ENCODE results near the gene WASHC1. TPM values are rescaled to one million over a fixed set of nuclear protein-coding genes. Genes with fewer than 3 reads are reported as not detected.
"Not testable (repeated sequence)": the region's sequence is repeated elsewhere in the genome, so short reads cannot be mapped to it uniquely, and the experiment has no call there.

WASHC1 gene
- total and polyA plus RNA-seq, 2 of the 8 experiments (the other 6 are each of a cell fraction or from before 2014, with no cell fraction given): 6.4 to 10.0 TPM

- H3K27me3 ChIP-seq (replicated peaks in 1 of 4; ENCODE audit: control insufficient read depth in 3 of 4, extremely low read depth in 1 of 4, insufficient read depth in 3 of 4, low read length in 3 of 4): peaks cover 4 to 15% (median 9%) of the 10 kb centered on the region in 4 experiments; a peak in 6 of 7 replicates
- H3K23me2 ChIP-seq (ENCODE audit: low read depth, low read length): not testable (repeated sequence)
Observed at GRCh38 chr9:78333-78732, 49.1 kb upstream of the WASHC1 start.

GRCh38 chr9:76389-76788 lies 47.1 kb upstream of the WASHC1 start:
- H4K8ac ChIP-seq (ENCODE audit: extremely low read depth, insufficient read depth, low read length); FAIRE-seq; H2BK5ac ChIP-seq (ENCODE audit: low read depth, low read length); H4K91ac ChIP-seq (replicated peaks; ENCODE audit: insufficient read length, low read length); H2AK5ac ChIP-seq (ENCODE audit: low read depth, low read length); H2AFZ ChIP-seq (ENCODE audit: low read length); DNase-seq (ENCODE audit: low read depth in 1 of 2, low spot score in 2 of 2); H3K27ac ChIP-seq (ENCODE audit: low read depth, low read length); H3K14ac ChIP-seq (ENCODE audit: insufficient read length); H2BK15ac ChIP-seq (ENCODE audit: low read length); POLR2A ChIA-PET (ENCODE audit: partially characterized antibody); H3K18ac ChIP-seq (ENCODE audit: extremely low read depth, low read length); H3K79me2 ChIP-seq (ENCODE audit: control insufficient read depth in 1 of 2, insufficient read depth in 2 of 2, low read length in 2 of 2); H2BK12ac ChIP-seq (ENCODE audit: low read depth, low read length); H3K4me1 ChIP-seq (replicated peaks in 1 of 4; ENCODE audit: control insufficient read depth in 3 of 4, insufficient read depth in 4 of 4, low read length in 3 of 4); H3K9ac ChIP-seq (replicated peaks in 1 of 4; ENCODE audit: extremely low read depth in 1 of 4, low read depth in 3 of 4, low read length in 3 of 4); H3K4me2 ChIP-seq (ENCODE audit: insufficient read depth in 1 of 2, low read depth in 2 of 2, low read length in 2 of 2); H4K5ac ChIP-seq (ENCODE audit: insufficient read length, low read depth, low read length); H2BK20ac ChIP-seq (ENCODE audit: low read length); H3K23me2 ChIP-seq (ENCODE audit: low read depth, low read length); H3K4ac ChIP-seq (replicated peaks; ENCODE audit: insufficient read length, low read depth, low read length); H4K20me1 ChIP-seq (replicated peaks in 1 of 2; ENCODE audit: control insufficient read depth in 1 of 2, insufficient read depth in 2 of 2, low read length in 2 of 2); H3K4me3 ChIP-seq (ENCODE audit: extremely low read depth in 1 of 4, insufficient read depth in 2 of 4, low read depth in 3 of 4, low read length in 4 of 4); H3K9me3 ChIP-seq (ENCODE audit: insufficient read depth in 2 of 2, low read depth in 1 of 2, low read length in 1 of 2); H3K23ac ChIP-seq (ENCODE audit: insufficient read length); H2BK120ac ChIP-seq (replicated peaks; ENCODE audit: low read depth, low read length); H3K79me1 ChIP-seq (ENCODE audit: low read depth, low read length); CTCF ChIA-PET (ENCODE audit: partially characterized antibody); H3K36me3 ChIP-seq (ENCODE audit: control insufficient read depth in 2 of 4, insufficient read depth in 4 of 4, low read length in 3 of 4); H3K56ac ChIP-seq (replicated peaks; ENCODE audit: insufficient read length, low read depth, low read length): not testable (repeated sequence)
- H3K27me3 ChIP-seq (replicated peaks in 1 of 4; ENCODE audit: control insufficient read depth in 3 of 4, extremely low read depth in 1 of 4, insufficient read depth in 3 of 4, low read length in 3 of 4): peaks cover 8 to 28% (median 19%) of the 10 kb centered on the region in 4 experiments; a peak in 6 of 7 replicates
- 100% methylated on average over 2 of the region's 3 CpGs; no CpG with 5 or more reads in 1 of the 2 experiments for WGBS, 2 experiments (ENCODE audit: extremely low coverage in 1 of 2, insufficient coverage in 1 of 2, insufficient read length in 1 of 2, insufficient replicate concordance in 2 of 2, low coverage in 1 of 2, low lambda C conversion rate in 2 of 2, missing lambda C conversion rate in 1 of 2)

More at GRCh38 chr9:78333-78732, 49.1 kb upstream of the WASHC1 start:
- H4K20me1 ChIP-seq (replicated peaks in 1 of 2; ENCODE audit: control insufficient read depth in 1 of 2, insufficient read depth in 2 of 2, low read length in 2 of 2); H4K8ac ChIP-seq (ENCODE audit: extremely low read depth, insufficient read depth, low read length); H2BK20ac ChIP-seq (ENCODE audit: low read length); H3K56ac ChIP-seq (replicated peaks; ENCODE audit: insufficient read length, low read depth, low read length); DNase-seq (ENCODE audit: low read depth in 1 of 2, low spot score in 2 of 2); H2AFZ ChIP-seq (ENCODE audit: low read length); H2BK120ac ChIP-seq (replicated peaks; ENCODE audit: low read depth, low read length); H3K79me2 ChIP-seq (ENCODE audit: control insufficient read depth in 1 of 2, insufficient read depth in 2 of 2, low read length in 2 of 2); H2BK5ac ChIP-seq (ENCODE audit: low read depth, low read length); H3K4me1 ChIP-seq (replicated peaks in 1 of 4; ENCODE audit: control insufficient read depth in 3 of 4, insufficient read depth in 4 of 4, low read length in 3 of 4); FAIRE-seq; H3K9me3 ChIP-seq (ENCODE audit: insufficient read depth in 2 of 2, low read depth in 1 of 2, low read length in 1 of 2); CTCF ChIA-PET (ENCODE audit: partially characterized antibody); H3K79me1 ChIP-seq (ENCODE audit: low read depth, low read length); H2AK5ac ChIP-seq (ENCODE audit: low read depth, low read length); POLR2A ChIA-PET (ENCODE audit: partially characterized antibody); H2BK12ac ChIP-seq (ENCODE audit: low read depth, low read length); H3K9ac ChIP-seq (replicated peaks in 1 of 4; ENCODE audit: extremely low read depth in 1 of 4, low read depth in 3 of 4, low read length in 3 of 4); H3K36me3 ChIP-seq (ENCODE audit: control insufficient read depth in 2 of 4, insufficient read depth in 4 of 4, low read length in 3 of 4); H3K23ac ChIP-seq (ENCODE audit: insufficient read length); H3K14ac ChIP-seq (ENCODE audit: insufficient read length); H3K4me2 ChIP-seq (ENCODE audit: insufficient read depth in 1 of 2, low read depth in 2 of 2, low read length in 2 of 2); H3K4me3 ChIP-seq (ENCODE audit: extremely low read depth in 1 of 4, insufficient read depth in 2 of 4, low read depth in 3 of 4, low read length in 4 of 4); H4K91ac ChIP-seq (replicated peaks; ENCODE audit: insufficient read length, low read length); H3K18ac ChIP-seq (ENCODE audit: extremely low read depth, low read length); H2BK15ac ChIP-seq (ENCODE audit: low read length); H3K27ac ChIP-seq (ENCODE audit: low read depth, low read length); H4K5ac ChIP-seq (ENCODE audit: insufficient read length, low read depth, low read length); H3K4ac ChIP-seq (replicated peaks; ENCODE audit: insufficient read length, low read depth, low read length): not testable (repeated sequence)
- WGBS, 2 experiments (ENCODE audit: extremely low coverage in 1 of 2, insufficient coverage in 1 of 2, insufficient read length in 1 of 2, insufficient replicate concordance in 2 of 2, low coverage in 1 of 2, low lambda C conversion rate in 2 of 2, missing lambda C conversion rate in 1 of 2): 83% methylated on average over 3 of the region's 3 CpGs; no CpG with 5 or more reads in 1 of the 2 experiments

Data from H1 (cell line).